Measurements from ENCODE around the gene DRAP1. TPM values are rescaled to one million over a fixed set of nuclear protein-coding genes. Genes with fewer than 3 reads are reported as not detected.
"Not testable (repeated sequence)": the region's sequence is repeated elsewhere in the genome, so short reads cannot be mapped to it uniquely, and the experiment has no call there.

The DRAP1 gene
- total RNA-seq, 1 donor from 2014 or later: 106 TPM

- H3K27ac Mint-ChIP-seq (ENCODE audit: unreplicated experiment): no peak overlapping the region
- no peaks in the 10 kb centered on the region for H3K36me3 Mint-ChIP-seq (ENCODE audit: unreplicated experiment)
- no peak for TF ChIP-seq CTCF (IDR thresholded peaks at IDR 0.05)
- no peak overlapping the region for H3K4me3 Mint-ChIP-seq (ENCODE audit: unreplicated experiment)
- no peaks in the 10 kb centered on the region for H3K9me3 Mint-ChIP-seq (ENCODE audit: unreplicated experiment)
- H3K4me1 Mint-ChIP-seq (ENCODE audit: unreplicated experiment): no peaks in the 10 kb centered on the region
- no peak for DNase-seq (ENCODE audit: extremely low spot score, unreplicated experiment)
- H3K27me3 Mint-ChIP-seq (ENCODE audit: unreplicated experiment): peaks cover 18% of the 10 kb centered on the region
These were observed 28.4 kb downstream of the DRAP1 start for GRCh38 chr11:65947603-65948125.

GRCh38 chr11:65950711-65951110, 31.5 kb downstream of the DRAP1 start:
- H3K4me1 Mint-ChIP-seq (ENCODE audit: unreplicated experiment); H3K9me3 Mint-ChIP-seq (ENCODE audit: unreplicated experiment); H3K36me3 Mint-ChIP-seq (ENCODE audit: unreplicated experiment); DNase-seq (ENCODE audit: extremely low spot score, unreplicated experiment); H3K4me3 Mint-ChIP-seq (ENCODE audit: unreplicated experiment); H3K27ac Mint-ChIP-seq (ENCODE audit: unreplicated experiment): not testable (repeated sequence)
- peaks cover 18% of the 10 kb centered on the region for H3K27me3 Mint-ChIP-seq (ENCODE audit: unreplicated experiment)

- H3K9me3 Mint-ChIP-seq (ENCODE audit: unreplicated experiment); DNase-seq (ENCODE audit: extremely low spot score, unreplicated experiment): not testable (repeated sequence)
These were observed 32.4 kb downstream of the DRAP1 start for GRCh38 chr11:65951641-65952040.

GRCh38 chr11:65952052-65952521, 32.9 kb downstream of the DRAP1 start:
- Mint-ChIP-seq H3K4me1 (ENCODE audit: unreplicated experiment) (no peaks in the 10 kb centered on the region), H3K4me3 (ENCODE audit: unreplicated experiment) (no peak overlapping the region), H3K36me3 (ENCODE audit: unreplicated experiment) (no peaks in the 10 kb centered on the region), H3K27me3 (ENCODE audit: unreplicated experiment) (peaks cover 18% of the 10 kb centered on the region), H3K27ac (ENCODE audit: unreplicated experiment) (no peak overlapping the region), H3K9me3 (ENCODE audit: unreplicated experiment) (no peaks in the 10 kb centered on the region)
- no peak for DNase-seq (ENCODE audit: extremely low spot score, unreplicated experiment)
- TF ChIP-seq CTCF (IDR thresholded peaks at IDR 0.05): no peak

More at GRCh38 chr11:65951641-65952040, 32.4 kb downstream of the DRAP1 start:
- not testable (repeated sequence) for H3K27ac Mint-ChIP-seq (ENCODE audit: unreplicated experiment); H3K4me1 Mint-ChIP-seq (ENCODE audit: unreplicated experiment); H3K4me3 Mint-ChIP-seq (ENCODE audit: unreplicated experiment); H3K36me3 Mint-ChIP-seq (ENCODE audit: unreplicated experiment)
- peaks cover 18% of the 10 kb centered on the region for H3K27me3 Mint-ChIP-seq (ENCODE audit: unreplicated experiment)

GRCh38 chr11:65953471-65953870, 34.2 kb downstream of the DRAP1 start:
- DNase-seq (ENCODE audit: extremely low spot score, unreplicated experiment): no peak
- no peaks in the 10 kb centered on the region for H3K36me3 Mint-ChIP-seq (ENCODE audit: unreplicated experiment)
- H3K27me3 Mint-ChIP-seq (ENCODE audit: unreplicated experiment): peaks cover 16% of the 10 kb centered on the region
- TF ChIP-seq CTCF (IDR thresholded peaks at IDR 0.05): no peak
- H3K4me1 Mint-ChIP-seq (ENCODE audit: unreplicated experiment): no peaks in the 10 kb centered on the region
- no peak overlapping the region for H3K27ac Mint-ChIP-seq (ENCODE audit: unreplicated experiment)
- H3K4me3 Mint-ChIP-seq (ENCODE audit: unreplicated experiment): no peak overlapping the region
- no peaks in the 10 kb centered on the region for H3K9me3 Mint-ChIP-seq (ENCODE audit: unreplicated experiment)

- no peak for DNase-seq (ENCODE audit: extremely low spot score, unreplicated experiment)
- H3K27ac Mint-ChIP-seq (ENCODE audit: unreplicated experiment): no peak overlapping the region
- H3K36me3 Mint-ChIP-seq (ENCODE audit: unreplicated experiment): no peaks in the 10 kb centered on the region
- TF ChIP-seq CTCF (IDR thresholded peaks at IDR 0.05): no peak
- H3K27me3 Mint-ChIP-seq (ENCODE audit: unreplicated experiment): peaks cover 14% of the 10 kb centered on the region
- no peaks in the 10 kb centered on the region for H3K9me3 Mint-ChIP-seq (ENCODE audit: unreplicated experiment)
- no peaks in the 10 kb centered on the region for H3K4me1 Mint-ChIP-seq (ENCODE audit: unreplicated experiment)
- H3K4me3 Mint-ChIP-seq (ENCODE audit: unreplicated experiment): no peak overlapping the region
These were observed 35.5 kb downstream of the DRAP1 start for GRCh38 chr11:65954771-65955170.

Measured in osteocyte (in vitro differentiated cells).